K562 (cell line): ENCODE results near the gene SLC20A1. TPM values are rescaled to one million over a fixed set of nuclear protein-coding genes. Genes with fewer than 3 reads are reported as not detected.

Experiments used
- BCLAF1 ChIP-seq, 2 experiments: fragments of 450-650 bp in 1 of 2; IDR thresholded peaks; 2 replicates each; pipeline ENCODE4 v1.6.1; 2011 to 2017; ENCODE audit warnings: low read depth in 2 of 2, antibody characterized with exemption in 1 of 2, borderline replicate concordance in 1 of 2, low read length in 1 of 2, mild to moderate bottlenecking in 1 of 2, mixed read lengths in 1 of 2; ENCODE audit not compliant: control insufficient read depth in 1 of 2
- CREBBP ChIP-seq: IDR thresholded peaks from one replicate; pipeline ENCODE4 v1.6.1; 2012; ENCODE audit warnings: low read depth, mild to moderate bottlenecking, control low read depth, inconsistent platforms, low read length
- DDX20 ChIP-seq: fragments of 450-650 bp; IDR thresholded peaks from 2 replicates; pipeline ENCODE4 v1.6.1; 2016; ENCODE audit warnings: missing genetic modification characterization, low read depth, mild to moderate bottlenecking, missing compliant biosample characterization, moderate library complexity
- FOXJ2 ChIP-seq: fragments of 200-800 bp; sonication (Bioruptor generic); IDR thresholded peaks from 2 replicates; pipeline ENCODE4 v1.6.1; 2016; ENCODE audit warnings: missing genetic modification characterization, missing compliant biosample characterization
- KDM2B ChIP-seq: fragments of 250-450 bp; sonication (Bioruptor Pico); IDR thresholded peaks from 2 replicates; pipeline ENCODE4 v1.8.0; 2021; ENCODE audit warnings: mild to moderate bottlenecking, moderate library complexity
- MAFF ChIP-seq: IDR thresholded peaks from 2 replicates; pipeline ENCODE4 v1.6.1; 2012; ENCODE audit warnings: low read length, improper control_type of control experiment
- NFIC ChIP-seq: fragments of 450-650 bp; IDR thresholded peaks from 2 replicates; pipeline ENCODE4 v1.6.1; 2017; ENCODE audit warnings: mild to moderate bottlenecking, inconsistent platforms
- NR2C1 ChIP-seq, 2 experiments: fragments of 450-650 bp; IDR thresholded peaks; 2 replicates each; pipeline ENCODE4 v1.6.1; 2017; ENCODE audit warnings: mild to moderate bottlenecking in 2 of 2, antibody characterized with exemption in 1 of 2, inconsistent platforms in 1 of 2, missing compliant biosample characterization in 1 of 2, missing genetic modification characterization in 1 of 2
- RBM17 ChIP-seq: fragments of 200-400 bp; formaldehyde crosslinking; IDR thresholded peaks from 2 replicates; pipeline ENCODE4 v1.6.1; 2017; ENCODE audit warnings: low read depth, mild to moderate bottlenecking, low read length, borderline replicate concordance
- RREB1 ChIP-seq: fragments of 250-450 bp; sonication (Bioruptor Pico); IDR thresholded peaks from 2 replicates; pipeline ENCODE4 v1.4.0; 2020
- VEZF1 ChIP-seq: fragments of 200-800 bp; sonication (Bioruptor generic); IDR thresholded peaks from 2 replicates; pipeline ENCODE4 v1.6.1; 2017; ENCODE audit warnings: missing genetic modification characterization, missing compliant biosample characterization
- ZNF551 ChIP-seq: fragments of 250-450 bp; sonication (Bioruptor Pico); IDR thresholded peaks from 2 replicates; pipeline ENCODE4 v1.5.0; 2021; ENCODE audit warnings: mild to moderate bottlenecking, moderate library complexity
- ZNF766 ChIP-seq: fragments of 200-800 bp; sonication (Bioruptor generic); conservative IDR thresholded peaks from 2 replicates; pipeline ENCODE4 v1.6.1; 2016; ENCODE audit warnings: missing genetic modification characterization, missing compliant biosample characterization
- polyA plus RNA-seq, 8 experiments: library from polyadenylated mRNA; depleted of rRNA in 4 of 8; stranded (reverse) in 5 of 8; unstranded in 3 of 8; fragments of >200 nt; fragmentation: Nextera tagmentation in 2 of 8; fragmentation: Illumina TruSeq in 1 of 8; extraction: Ambion mirVana in 2 of 8; extraction: Trizol in 1 of 8; gene quantifications; 2 replicates each; pipeline versions ENCODE4 v1.2.1 to v1.2.3, GENCODE V29; 2011 to 2014; ENCODE audit warnings: inconsistent platforms in 1 of 8, missing spikeins in 1 of 8
- total RNA-seq, 7 experiments: library from RNA; depleted of rRNA in 6 of 7; stranded (reverse); fragments of >200 nt in 6 of 7; fragmentation: Illumina TruSeq in 2 of 7; extraction: Trizol in 2 of 7; gene quantifications; 2 replicates each; pipeline versions ENCODE4 v1.2.1 to v1.2.3, GENCODE V29; 2011 to 2021; ENCODE audit warnings: low replicate concordance in 1 of 7
- TF ChIP-seq, protein P1 (sequence below): fragments of 450-650 bp; IDR thresholded peaks from 2 replicates; pipeline ENCODE4 v1.6.1; 2016; ENCODE audit warnings: low read depth, mild to moderate bottlenecking, moderate library complexity

Gene SLC20A1
- total and polyA plus RNA-seq, 9 of the 15 experiments (the other 6 are each of a cell fraction or from before 2014, with no cell fraction given) = 53.8 to 150 (median 74.7) TPM

DNA sequence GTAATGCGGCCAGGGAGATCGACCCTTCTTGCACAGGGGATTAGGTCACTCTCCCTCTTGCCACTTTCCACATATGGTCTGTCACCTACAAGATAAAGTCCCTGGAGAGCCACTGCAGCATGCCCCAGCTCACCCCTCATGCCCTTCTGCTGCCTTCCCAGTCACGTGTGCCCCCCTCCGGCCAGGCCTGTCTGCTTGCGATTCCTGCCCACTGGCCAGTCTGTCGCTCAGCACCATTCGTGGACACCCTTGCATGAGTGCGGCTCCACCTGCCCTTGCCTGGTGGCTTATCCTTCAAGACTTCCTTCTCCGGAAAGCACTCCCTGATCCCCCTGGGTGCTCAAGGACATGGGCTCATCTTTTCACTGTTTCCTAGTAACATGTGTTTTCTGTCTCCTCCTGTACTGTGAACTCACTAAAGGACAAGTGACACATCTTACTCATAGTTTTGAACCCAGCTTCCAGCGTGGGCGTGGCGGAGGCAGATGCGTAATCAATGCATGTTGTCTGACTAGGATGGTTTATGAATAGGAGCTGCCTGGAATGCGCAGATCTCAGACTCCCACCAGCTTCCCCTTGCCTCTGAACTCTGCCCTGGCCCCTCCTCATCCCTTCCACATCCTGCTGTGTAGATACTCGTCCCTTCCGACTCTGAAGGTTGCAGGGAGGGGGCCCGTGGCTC, 67.3 kb downstream of the SLC20A1 start (continued):
- TF ChIP-seq RREB1 (CRISPR knock-in tag) (no peak), BCLAF1 (IDR thresholded peaks at IDR 0.05; ENCODE audit: borderline replicate concordance in 1 of 2, control insufficient read depth in 1 of 2, low read depth in 2 of 2, low read length in 1 of 2) (no peak), VEZF1 (CRISPR knock-in tag) (peak; percentile 25; the same call in 1 of the 2 replicates), ZNF766 (CRISPR knock-in tag) (no peak), KDM2B (CRISPR knock-in tag) (no peak), NR2C1 (IDR thresholded peaks at IDR 0.05) (peak; percentile 30; the same call in 1 of the 2 replicates), NR2C1 (tag; IDR thresholded peaks at IDR 0.05) (peak; percentile 73), MAFF (no peak), DDX20 (tag) (no peak), NFIC (no peak), ZNF551 (CRISPR knock-in tag) (no peak), FOXJ2 (tag) (no peak), CREBBP (no peak), RBM17 (no peak)
- TF ChIP-seq, protein P1, sequence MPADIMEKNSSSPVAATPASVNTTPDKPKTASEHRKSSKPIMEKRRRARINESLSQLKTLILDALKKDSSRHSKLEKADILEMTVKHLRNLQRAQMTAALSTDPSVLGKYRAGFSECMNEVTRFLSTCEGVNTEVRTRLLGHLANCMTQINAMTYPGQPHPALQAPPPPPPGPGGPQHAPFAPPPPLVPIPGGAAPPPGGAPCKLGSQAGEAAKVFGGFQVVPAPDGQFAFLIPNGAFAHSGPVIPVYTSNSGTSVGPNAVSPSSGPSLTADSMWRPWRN = no peak
